ENCODE data around the gene RPP40. TPM values are rescaled to one million over a fixed set of nuclear protein-coding genes. Genes with fewer than 3 reads are reported as not detected.

Gene RPP40
- polyA plus RNA-seq, 5 donors, result 9.7 to 13.2 (median 12.2) TPM

Other genes with a start within 250 kb of the RPP40 start
- gene CDYL, start 227.6 kb downstream of the RPP40 start, polyA plus RNA-seq (ENCODE audit: insufficient read depth in 1 of 5, insufficient read length in 5 of 5, low replicate concordance in 1 of 5), result 10 to 100 TPM; 25.2 to 31.9 (median 31.4) TPM
- 1 to 10 TPM in 4 of 5 donors, under 1 TPM in 1; 0.98 to 1.3 (median 1.2) TPM for gene PPP1R3G, start 81.3 kb upstream of the RPP40 start, polyA plus RNA-seq (ENCODE audit: insufficient read depth in 1 of 5, insufficient read length in 5 of 5, low replicate concordance in 1 of 5)

Measured in right lung (tissue), 5 donors.